ENCODE measurements around the gene ZDHHC1.

The ZDHHC1 gene

DNA sequence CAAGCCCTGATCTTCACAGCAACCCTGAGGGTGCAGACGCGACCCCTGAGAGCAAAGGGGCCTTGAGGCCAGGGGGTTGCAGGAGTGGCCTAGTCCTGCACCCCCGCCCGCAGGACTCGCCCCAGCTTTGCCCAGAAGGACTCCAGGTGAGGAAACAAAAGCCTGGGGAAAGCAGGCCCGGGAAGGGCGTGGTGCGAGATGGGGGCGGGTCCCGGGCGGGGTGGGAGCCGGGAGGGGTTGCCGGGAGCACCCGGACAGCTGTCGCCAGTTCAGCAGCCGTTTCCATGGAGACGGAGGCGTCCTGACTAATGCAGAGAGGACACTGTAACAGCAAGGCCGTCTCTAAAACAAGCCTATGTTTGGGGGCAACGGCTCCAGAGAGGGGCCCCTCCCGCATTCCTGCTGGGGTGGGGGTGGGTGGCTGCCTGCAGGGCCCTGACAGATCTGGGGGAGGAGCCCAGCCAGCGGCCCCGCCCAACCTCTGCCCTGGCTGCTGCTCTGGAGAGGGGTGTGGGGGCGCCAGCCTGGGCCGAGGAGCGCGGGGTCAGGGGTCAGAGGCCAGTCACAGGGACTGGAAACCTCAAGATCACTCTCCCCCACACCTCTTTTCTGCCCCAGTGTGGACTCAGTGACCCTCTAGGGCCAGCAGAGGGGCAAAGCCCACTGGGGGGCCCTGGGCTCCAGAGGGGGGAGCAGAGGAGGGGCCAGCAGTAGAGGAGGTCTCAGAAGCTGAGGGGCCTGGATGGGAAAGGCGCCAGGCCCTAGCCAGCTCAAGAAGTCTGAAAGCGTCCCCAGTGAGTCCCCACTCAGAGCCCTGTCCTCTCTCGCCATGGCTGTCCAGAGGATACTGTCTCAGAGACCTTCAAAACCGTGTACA lies 19.9 kb downstream of the ZDHHC1 start:
- DNase-seq (ENCODE audit: low read depth in 4 of 4, low spot score in 1 of 4), result no peak

DNA sequence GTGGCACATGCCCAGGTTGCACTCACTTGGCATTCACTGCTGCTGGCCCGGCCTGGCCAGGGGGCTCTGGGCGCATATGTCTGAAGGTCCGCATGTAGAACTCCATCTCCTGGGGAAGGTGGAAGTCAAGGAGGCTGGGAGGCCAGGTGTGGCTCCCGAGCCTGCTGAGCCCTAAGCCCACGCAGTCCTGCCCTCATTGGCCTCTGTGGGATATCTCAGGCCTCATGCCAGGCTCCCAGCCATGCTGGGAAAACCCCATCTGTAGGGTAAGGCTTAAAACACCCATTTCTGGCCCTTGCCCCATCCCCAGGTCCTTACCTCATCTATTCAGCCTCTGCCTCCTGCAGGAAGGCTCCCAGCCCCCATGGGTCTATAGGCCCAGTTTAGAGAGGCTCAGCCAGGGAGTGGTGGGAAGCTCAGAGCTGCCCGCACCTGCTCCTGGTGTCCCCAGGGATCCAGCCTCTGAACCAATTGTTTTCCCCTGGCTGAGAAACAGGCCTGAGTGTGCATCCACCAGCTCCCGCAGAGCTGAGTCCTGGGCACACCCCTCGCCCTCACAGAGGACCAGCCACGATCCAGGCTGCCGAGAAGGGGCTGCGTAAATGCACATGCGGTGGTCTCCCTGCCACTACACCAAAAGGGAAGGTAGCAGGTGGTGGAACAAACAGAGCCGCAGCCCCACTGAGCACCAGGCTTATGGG lies 20.7 kb downstream of the ZDHHC1 start:
- no peak for DNase-seq (ENCODE audit: low read depth in 4 of 4, low spot score in 1 of 4)

DNA sequence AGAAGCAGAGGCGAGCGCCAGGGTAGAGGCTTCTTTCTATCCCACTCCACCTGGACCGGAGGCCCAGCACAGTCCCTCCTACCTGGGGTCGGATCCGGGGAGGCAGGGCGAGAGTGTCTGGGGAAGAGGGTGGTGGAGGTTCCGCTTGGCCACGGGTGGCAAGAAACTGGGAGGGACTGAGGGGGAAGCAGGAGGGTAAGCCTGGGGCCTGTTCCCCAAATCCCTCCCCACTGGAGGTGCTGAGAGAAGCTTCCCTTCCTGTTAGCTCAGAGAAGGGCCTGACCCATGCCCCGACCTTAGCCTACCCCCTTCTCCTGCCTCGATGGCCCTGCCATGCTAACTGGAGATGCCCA lies 21.2 kb downstream of the ZDHHC1 start:
- no peak for DNase-seq (ENCODE audit: low read depth in 4 of 4, low spot score in 1 of 4)

DNA sequence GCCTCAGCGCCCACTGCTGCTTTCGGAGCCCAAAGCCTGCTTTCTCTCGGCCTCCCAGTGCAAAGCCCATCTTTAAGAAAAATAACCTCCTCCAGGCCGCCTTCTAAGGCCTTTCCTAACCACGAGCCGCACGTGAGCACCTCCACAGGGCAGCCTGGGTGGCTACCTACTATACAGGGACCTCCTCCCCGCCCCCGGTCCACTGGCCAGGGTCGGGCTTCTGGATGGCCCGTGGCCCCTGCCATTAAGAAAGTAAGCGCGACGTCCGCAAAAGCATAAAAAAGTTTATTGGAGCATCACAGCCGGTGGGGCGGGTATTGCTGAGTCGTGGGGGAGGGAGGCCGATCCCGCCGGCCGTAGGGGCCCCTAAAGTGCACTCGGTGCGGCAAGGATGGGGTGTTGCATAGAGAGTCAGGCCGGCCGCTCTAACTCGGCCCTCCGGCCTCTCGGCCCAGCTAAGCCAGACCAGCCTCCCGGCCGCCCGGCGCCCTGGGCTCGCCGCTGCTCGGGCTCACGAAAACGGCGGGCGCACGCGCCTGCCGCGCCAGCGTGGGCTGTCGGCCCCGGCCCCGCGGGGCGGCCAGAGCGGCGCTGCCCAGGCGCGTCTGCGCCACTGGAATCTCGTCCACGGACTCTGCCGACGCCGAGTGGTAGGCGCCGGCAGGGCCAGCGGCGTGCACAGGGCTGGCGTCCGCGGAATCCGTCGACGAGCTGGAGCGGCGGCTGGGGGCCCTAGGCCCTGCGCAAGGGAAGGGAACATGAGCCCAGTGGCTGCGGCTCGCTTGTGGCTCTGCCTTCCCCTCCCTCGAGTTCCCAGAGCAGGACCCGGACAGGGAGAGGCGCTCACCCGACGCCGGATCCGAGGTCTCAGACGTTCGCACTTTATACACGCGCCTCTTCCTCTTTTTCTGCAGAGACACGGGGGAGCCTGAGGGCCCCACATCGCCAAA lies 21.8 kb downstream of the ZDHHC1 start:
- no peak for DNase-seq (ENCODE audit: low read depth in 4 of 4, low spot score in 1 of 4)

DNA sequence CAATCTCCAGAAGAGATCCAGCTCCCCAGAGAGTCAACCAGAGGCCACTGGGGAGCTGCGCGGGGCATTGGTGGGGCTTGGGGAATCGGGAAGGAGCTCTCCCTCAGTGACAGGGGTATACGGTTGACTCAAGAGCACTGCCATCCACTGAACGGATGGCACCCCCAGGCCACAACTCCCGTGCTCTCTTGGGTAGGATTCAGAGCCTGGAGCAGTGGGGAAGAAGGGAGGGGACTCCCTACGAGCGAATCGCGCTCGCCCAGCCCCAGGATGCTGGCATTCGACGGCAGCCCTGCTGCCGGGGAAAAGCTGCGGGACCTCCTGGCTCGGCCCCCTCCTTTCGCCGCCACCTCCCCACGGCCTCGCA lies 22.5 kb downstream of the ZDHHC1 start:
- DNase-seq (ENCODE audit: low read depth in 4 of 4, low spot score in 1 of 4), result no peak

DNA sequence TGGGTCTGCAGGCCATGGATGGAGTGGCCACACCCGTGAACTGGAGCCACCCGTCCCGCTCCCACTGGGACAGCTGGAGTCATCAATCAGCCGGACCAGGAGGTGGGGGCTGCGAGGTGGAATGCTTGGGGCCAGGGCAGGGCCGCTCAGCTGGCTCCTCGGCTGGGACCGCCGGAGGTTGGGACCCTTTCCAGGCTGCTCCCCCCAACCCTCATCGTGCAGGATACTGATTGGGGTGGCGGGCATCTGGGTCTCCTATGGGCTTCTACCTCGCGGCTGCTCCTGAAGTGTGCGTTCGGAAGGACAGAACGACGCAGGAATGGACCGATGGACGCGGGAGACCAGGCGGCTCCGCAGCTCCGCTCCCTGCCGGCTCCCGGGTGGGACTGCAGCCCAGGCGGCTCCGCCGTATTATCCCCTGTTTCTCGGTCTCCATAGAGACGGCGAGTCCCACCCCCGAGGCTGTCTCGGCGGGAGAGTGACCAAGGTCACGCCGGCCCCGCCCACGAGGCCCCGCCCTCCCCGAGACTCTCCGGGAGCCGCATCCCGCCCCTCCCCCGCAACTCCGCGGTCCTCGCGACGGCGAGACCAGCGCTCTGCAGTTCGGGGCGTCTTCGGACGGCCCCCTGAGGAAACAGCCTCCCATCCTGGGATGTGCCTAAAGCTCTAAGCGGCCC lies 23.0 kb downstream of the ZDHHC1 start, which contains the start of gene TPPP3:
TPPP3 (minus strand) TSS at position 388 of the 677 bp plus-strand sequence. CDS start 2,387 bp downstream, outside the sequence.
- DNase-seq (ENCODE audit: low read depth in 4 of 4, low spot score in 1 of 4), result peak in 3 of 4 experiments; percentile 9 to 32 (median 19)

DNA sequence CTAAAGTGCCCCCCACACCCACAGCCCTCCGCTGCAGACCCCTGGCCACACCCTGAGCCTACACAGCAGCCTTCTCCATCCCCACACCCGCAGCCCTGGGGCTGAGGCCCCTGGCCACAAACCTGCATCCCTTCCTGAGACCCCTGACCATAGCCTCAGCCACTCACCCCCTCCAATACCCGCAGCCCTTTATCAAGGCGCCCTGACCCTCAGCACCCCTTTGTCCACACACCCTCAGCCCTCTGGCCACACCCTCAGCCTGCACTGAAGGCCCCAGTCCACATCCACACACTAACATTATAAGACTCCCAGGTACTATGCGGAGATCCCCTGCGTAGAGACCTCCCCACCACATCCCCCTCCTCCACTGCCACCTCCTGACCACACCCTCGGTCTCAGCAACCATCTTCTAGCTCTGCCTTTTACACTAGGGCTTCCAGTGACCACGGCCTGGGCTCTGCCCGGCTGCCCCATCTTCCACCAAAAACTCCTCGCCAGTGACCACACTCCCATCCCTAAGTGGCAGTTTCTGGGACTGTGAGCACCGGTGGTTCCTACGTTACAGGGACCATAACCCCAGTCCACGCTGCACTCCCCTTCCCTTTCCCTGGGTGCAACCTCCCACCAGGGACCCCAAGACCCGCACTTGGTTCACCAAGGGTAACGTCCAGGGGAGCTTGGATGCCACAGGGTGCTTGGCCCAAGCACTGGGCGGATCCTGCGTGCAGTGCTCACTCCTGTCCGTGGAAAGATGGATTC lies 23.8 kb downstream of the ZDHHC1 start:
- DNase-seq (ENCODE audit: low read depth in 4 of 4, low spot score in 1 of 4), result no peak

DNA sequence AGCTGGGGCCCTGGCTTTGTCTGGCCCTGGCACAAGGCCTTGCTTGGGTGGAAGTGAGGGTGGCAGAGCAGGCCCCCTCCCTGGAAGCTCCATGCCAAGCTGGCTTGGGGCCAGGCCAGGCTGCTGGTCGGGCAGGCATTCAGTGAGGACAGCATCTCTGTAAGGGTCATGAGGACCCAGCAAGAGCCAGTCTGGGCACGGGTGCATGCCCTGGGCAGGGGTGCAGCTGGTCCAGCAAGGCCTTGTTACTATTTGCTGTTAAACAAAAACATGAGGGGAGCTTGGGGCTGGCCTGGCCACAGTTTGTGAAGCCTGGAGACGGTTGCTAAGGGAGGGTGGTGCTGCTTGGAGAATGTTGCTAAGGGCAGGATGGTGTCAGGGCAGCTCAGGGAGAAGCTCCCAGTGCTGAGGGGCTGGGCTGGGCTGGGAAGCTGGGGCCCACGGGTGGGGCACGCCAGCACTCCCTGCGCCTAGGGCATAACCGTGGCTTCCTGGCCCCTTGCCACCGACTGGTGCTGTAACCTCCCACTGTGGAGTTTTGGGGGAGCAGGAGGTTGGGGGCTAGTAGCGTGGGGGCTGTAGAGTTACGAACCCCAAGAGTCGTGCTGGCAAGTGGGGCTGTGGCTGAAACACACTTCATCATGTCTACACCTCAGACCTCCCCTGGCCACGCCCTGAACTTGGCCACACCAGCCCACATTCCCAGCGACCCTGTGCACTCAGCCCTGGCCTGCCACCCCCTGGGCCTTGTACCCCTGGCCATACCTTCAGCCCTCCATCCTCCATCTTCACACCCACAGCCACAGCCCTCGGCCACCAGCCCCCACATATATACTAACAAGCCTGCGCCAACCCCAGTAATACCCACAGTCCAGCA lies 24.6 kb downstream of the ZDHHC1 start:
- DNase-seq (ENCODE audit: low read depth in 4 of 4, low spot score in 1 of 4), result no peak

DNA sequence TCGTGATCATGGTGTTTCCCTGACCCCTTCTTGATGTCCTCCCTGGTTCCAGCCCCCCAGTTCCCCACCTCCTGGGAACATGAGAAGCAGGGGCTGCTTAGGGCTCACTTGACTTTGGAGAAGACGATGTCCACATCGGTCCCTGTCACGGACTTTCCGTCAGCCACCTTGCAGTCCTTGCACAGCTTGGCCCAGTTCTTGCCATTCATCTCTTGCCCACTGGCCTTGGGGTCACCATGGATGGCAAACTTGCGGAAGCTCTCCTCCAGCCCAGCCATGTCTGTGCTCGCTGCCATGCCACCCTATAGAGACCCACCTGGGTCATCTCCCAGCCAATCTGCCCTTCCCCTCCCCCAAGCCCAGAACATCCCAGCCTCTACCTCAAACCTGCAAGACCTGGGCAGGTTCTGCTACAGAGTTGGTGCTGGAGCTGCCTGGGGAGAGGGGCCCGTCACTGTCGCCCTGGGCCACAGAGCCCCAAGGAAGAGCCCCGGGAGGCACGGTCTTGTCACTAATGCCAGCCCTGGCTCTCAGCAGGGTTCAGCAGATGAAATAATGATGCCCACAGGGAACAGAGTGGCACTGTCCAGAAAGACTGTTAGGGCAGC lies 25.4 kb downstream of the ZDHHC1 start:
- no peak for DNase-seq (ENCODE audit: low read depth in 4 of 4, low spot score in 1 of 4)

DNA sequence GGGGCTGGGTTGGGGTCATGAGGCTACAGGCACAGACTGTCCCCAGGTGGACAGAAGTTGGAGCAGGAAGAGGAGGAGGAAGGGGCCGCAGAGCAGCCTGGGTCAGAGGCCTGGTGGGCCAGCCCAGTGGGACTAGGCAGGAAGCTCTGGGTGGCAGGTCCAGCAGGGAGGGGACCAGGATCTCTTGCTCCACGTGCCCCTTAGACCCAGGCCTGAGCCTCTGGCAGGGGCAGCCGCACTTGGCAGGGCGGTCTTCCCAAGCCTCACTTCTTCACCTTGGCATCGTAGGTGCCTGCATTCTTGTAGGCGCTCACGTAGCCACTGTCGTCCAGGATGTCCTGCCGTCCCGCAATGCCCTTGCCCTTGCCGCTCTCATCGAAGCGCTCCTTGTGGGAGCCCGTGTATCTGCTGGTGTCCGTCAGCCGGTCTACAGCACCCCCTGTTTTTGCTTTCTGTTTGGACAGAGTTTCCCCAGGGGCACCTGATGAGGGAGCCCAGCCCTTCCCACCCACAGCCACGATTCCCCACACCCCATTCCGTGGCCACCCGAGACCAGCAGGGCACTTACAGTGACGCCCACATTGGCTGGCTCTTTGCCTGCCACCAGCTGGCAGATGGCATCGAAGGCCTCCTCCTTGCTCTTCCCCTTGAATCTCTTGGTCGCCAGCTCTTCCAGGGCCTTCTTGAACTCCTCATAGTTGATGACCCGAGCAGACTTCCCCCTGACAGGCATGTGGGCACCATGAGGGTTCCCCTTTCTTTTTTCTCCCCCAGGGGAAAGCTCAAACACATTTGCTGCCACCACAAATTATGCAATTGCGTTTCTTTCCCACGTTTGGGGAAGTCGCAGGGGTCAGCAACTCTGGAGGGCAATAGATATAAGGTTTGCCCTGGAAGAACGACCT lies 26.1 kb downstream of the ZDHHC1 start:
- DNase-seq (ENCODE audit: low read depth in 4 of 4, low spot score in 1 of 4), result no peak

DNA sequence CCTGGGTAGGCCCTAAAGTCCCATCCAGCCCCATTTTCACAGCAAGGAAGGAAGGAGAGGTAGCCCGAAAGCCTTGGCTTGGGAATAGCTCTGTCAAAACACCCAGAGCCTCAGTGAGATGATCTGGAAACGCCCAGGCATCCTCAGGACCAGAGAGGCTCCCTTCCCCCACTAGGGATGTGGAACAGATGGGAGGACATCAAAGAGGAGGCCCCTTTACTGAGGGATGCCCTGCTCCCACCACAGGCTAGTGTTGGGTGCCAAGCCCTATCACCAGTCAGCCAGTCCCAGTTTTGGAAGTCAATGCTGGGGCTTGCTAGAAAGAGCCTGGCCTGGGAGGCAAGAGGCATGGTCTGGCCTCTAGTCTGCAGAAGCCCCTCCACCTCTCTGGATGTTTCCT lies 27.7 kb downstream of the ZDHHC1 start:
- no peak for DNase-seq (ENCODE audit: low read depth in 4 of 4, low spot score in 1 of 4)

DNA sequence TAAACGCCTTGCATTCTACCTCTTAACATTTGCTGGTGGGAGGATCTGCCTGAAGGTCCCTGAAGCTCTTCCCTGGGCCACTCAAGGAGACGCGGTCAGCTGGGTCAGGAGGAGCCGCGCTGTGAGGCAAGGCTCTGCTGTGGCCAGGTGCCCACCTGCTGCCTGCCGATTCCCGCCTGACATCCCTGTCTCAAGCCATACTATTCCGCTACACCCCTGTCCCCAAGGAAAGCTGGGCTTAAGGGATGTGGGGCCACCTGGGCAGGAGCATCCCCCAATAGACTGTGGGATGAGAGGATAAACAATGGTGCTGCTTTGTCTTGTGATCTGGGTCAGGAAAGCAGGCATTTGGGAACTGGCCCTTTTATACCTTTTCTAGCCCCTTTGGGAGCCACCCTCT lies 28.1 kb downstream of the ZDHHC1 start:
- no peak for DNase-seq (ENCODE audit: low read depth in 4 of 4, low spot score in 1 of 4)

DNA sequence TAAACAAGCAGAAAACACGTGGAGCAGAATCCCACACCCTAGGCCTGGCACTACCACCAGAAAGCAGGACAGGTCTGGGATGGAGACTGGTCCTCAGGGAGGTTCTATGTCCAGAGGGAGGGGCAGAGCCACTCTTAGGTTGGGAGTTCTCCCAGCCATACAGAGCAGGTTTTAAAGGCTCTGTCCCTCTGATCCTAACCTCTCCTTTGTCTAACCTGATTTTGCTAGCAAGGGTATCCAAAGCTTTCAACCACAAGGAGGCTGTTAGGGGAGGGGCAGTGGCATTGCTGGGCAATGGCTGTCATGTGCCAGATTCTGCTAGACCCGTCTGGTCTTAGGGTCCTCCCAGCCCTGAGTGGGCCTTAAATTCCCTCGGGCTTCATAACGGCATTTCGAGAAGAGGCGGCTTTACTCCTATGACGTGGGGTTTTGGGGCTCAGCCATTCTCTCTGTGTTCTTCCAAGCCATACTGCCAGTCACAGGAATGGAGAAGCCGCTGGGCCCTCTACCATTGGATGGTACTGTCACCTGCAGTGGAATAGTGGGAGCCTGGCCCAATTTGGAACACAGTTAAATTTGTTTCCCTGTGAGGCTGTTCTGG lies 28.7 kb downstream of the ZDHHC1 start:
- no peak for DNase-seq (ENCODE audit: low read depth in 4 of 4, low spot score in 1 of 4)

DNA sequence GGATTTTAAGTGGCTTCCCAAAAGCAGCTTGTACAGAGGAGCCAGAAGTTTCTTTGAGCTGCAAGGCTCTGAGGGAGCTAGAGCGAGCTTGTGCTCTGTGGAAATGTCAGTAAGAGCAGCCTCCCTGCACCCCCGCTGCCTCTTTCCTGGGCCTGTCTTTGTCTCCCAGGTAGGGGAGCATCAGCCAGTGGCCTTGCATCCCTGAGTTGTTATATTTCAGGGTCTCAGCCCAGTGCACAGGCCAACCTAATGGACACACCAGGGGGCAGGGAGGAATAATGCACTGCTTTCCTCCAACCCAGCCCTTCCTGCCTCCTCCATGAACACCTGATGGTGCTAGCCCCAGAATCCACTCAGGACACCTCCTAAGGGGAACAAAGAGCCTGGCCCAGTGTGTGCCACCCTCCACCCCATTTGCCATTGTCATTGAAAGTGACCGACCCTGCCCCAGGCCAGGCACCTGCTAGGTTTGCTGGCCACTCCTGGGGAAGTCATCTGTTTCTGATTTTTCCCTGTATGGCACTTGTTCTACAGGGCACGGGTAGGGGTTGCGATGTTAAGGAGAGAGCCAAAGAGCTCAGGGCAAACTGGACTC lies 29.3 kb downstream of the ZDHHC1 start:
- no peak for DNase-seq (ENCODE audit: low read depth in 4 of 4, low spot score in 1 of 4)

DNA sequence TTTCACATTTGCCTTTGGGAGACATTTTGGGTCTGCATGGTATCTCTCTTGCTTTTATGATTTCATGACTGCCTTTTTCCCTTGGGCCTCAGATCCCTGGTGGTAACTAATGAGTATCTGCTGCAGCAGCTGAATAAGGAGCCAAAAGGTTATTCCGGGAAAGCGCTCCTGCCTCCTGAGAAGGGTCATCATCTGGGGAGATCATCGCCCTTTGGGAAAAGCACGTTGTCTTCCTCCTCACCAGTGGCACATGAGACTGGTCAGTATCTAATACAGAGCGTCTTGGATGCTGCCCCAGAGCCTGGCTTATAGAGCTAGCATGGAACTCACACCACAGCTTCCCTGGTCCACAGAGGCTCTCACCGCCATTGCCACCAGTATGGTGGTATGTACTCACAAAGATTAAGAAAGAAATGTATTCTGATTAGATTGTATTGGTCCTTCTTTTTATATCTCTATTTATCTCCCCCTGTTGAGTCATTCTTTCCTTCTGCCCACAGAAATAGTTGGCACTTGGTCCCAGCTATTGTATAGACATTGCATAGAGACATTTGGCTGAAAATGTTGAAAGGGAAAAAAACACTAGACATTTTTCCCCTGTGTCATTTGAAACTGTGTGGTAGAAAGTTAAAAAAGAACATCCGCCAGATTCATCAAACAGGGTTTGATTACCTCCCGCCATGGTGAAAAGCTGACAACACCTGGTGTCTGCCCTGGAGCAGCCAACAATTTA lies 31.3 kb downstream of the ZDHHC1 start:
- DNase-seq (ENCODE audit: low read depth in 4 of 4, low spot score in 1 of 4), result no peak

DNA sequence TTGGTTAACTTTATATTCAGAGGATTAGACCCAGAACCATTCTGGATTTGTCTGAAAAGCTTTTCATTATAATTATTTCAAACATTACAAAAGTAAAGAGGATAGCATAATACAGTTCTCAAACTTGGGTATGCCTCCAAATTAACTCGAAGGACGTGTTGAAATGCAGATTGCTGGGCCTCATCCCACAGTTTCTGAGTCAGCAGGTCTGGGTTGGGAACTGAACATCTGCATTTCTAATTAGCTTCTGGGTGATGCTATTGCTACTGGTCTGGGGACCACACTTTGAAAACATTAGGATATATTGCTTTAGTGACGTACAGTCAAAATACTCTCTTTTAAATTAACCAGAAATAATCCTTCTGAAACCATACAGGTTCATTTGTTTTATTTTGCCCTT lies 33.0 kb downstream of the ZDHHC1 start:
- no peak for DNase-seq (ENCODE audit: low read depth in 4 of 4, low spot score in 1 of 4)
